Fibroblast of pulmonary artery (primary cell): ENCODE results near the gene HHIP.

Source experiments
- DNase-seq: peaks from one replicate; pipeline ENCODE4 v3.0.0-alpha.2; 2010; ENCODE audit warnings: low read depth
- H3K4me3 ChIP-seq: replicated peaks from 2 replicates; pipeline ENCODE4 v1.5.1; 2011; ENCODE audit warnings: low read depth, mild to moderate bottlenecking, control low read depth, low read length, moderate library complexity
- TF ChIP-seq, protein P1 (sequence below): IDR thresholded peaks from 2 replicates; pipeline ENCODE4 v1.5.1; 2011; ENCODE audit warnings: mild to moderate bottlenecking, control low read depth, low read length, inconsistent platforms; ENCODE audit errors: missing control alignments

Gene HHIP

GRCh38 chr4:144703494-144703893, 57.5 kb downstream of the HHIP start:
- no peak overlapping the region for H3K4me3 ChIP-seq
- TF ChIP-seq, protein P1, sequence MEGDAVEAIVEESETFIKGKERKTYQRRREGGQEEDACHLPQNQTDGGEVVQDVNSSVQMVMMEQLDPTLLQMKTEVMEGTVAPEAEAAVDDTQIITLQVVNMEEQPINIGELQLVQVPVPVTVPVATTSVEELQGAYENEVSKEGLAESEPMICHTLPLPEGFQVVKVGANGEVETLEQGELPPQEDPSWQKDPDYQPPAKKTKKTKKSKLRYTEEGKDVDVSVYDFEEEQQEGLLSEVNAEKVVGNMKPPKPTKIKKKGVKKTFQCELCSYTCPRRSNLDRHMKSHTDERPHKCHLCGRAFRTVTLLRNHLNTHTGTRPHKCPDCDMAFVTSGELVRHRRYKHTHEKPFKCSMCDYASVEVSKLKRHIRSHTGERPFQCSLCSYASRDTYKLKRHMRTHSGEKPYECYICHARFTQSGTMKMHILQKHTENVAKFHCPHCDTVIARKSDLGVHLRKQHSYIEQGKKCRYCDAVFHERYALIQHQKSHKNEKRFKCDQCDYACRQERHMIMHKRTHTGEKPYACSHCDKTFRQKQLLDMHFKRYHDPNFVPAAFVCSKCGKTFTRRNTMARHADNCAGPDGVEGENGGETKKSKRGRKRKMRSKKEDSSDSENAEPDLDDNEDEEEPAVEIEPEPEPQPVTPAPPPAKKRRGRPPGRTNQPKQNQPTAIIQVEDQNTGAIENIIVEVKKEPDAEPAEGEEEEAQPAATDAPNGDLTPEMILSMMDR, result no peak
- no peak for DNase-seq

DNA sequence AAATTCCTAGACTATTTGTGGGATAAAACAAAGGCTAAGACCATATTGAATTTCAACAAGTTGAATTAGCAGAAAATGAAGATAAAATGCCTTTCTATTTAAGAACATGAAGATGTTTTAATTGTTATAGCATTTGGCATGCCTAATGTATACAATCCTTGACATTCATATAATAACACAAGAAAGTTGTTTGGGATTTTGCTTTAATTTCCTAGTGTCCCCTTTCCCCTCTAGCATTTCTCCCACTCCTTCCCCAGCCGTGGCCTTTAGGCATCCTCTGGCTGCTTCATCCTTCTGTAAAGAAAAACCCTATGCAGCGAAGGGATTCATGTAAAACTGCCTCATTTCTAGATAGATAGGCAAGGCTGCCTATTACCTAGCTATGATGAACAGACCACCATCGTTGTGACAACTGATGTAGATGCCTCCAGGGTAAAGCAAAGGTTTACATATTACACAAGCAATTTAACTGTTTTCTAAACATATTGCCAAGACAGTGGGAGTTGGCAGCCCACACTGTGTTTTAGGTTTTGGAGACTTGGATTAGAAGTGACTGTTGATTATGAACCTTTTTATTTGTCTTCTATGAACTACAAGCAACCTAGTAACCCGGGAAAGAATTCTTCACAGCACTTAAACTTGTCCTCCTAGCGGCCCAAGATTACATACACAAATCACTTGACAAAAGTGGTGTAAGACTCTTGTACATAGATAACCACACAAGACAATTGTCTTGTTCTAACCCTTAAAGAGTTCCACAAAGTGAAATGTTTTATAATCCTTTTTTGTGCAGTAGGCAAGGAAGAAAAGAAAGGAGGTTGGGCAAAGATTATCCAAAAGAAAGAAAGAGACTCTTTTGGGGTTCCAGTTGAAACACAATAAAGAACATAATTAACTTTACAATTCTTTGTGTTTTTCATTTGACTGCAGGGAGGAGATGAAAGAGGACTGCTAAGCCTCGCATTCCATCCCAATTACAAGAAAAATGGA, 59.9 kb downstream of the HHIP start:
- no peak for DNase-seq
- TF ChIP-seq, protein P1, result no peak
- H3K4me3 ChIP-seq, result no peak overlapping the region

DNA sequence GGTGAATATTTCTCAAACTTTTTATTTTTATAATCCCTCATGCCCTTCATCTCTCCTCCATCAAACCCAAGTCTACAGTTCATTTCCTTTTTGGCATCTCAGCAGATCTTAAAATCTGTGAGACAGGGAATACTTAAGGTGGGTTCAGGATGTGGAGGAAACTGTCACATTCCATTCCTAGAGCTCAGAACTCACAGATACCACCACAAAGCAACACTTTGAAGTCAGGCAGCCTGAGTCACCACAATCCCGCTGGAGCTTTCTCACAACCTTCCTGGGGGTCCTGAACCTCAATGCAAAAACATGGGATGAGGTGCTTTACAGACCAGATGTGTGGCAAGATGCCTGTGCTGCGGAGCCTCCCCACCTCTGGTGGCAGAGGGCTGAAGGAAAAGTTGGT, 63.2 kb downstream of the HHIP start:
- peak; percentile 69 for DNase-seq
- TF ChIP-seq, protein P1, result no peak
- no peak overlapping the region for H3K4me3 ChIP-seq

DNA sequence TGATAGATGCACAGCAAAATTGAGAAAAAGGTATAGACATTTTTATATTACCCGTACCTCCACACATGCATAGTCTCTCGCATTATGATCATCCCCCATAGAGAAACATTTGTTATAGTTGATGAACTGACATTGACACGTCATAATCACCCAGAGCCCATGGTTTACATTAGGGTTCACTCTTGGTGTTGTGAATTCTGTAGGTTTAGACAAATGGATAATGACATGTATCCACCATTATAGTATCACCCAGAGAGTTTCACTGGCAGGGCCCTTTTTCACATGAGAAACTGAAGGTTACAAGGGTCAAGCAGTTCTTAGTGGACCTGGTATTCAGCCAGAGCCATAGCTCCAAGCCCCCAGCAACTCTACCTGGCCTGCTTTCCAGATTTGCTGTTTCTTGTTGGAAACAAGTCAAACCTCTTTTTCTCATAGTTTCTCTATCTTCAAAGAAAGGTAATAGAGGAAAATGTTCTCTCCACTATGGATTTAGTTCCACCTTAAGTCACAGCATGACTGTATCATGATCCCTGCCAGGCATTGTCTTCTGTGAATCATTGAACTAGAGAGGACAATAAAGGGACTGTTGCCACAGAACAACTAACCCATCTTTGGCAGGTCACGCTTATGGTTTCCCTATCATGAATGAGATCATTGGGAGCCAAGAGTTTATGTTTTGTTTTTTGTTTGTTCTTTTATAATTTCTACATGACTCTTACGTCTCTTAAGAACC, 64.0 kb downstream of the HHIP start:
- H3K4me3 ChIP-seq, result no peak overlapping the region
- TF ChIP-seq, protein P1, result no peak
- DNase-seq, result peak; percentile 88

GRCh38 chr4:144710526-144710912, 64.6 kb downstream of the HHIP start:
- H3K4me3 ChIP-seq, result no peak overlapping the region
- TF ChIP-seq, protein P1, result no peak
- peak; percentile 60 for DNase-seq

DNA sequence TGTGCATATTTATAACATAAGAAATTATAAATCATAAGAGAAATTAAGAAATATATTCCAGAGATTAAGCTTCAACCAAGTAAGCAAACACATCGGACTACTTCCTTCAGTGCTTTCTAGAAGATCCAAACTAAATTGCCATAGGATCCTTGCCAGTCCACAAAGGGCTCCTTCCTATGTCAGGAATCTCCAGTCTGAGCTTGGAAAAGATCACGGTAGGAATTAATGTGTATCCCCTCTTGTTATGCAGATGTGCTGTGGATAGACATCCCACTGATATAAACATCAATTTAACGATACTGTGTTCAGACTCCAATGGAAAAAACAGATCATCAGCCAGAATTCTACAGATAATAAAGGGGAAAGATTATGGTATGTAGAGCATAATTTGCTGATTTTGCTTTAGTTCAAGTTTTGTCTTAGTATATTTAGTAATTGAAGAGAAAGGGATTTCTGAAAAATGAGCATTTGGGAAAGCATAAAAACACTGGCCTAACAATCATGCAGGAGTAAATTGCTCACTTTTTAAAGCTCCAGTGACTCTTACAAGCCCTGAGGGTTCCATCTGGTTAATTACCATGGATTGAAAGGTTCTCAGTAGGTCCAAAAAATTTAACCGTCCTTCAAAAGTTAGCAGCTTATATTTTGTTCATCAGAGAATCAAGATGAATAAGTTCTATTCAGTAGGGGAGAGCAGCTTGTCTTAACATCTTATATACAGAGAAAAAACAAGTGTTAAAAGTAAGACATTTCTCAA, 65.9 kb downstream of the HHIP start:
- TF ChIP-seq, protein P1, result no peak
- H3K4me3 ChIP-seq, result no peak overlapping the region
- no peak for DNase-seq
